Measurements from ENCODE around the gene CDKL1. TPM values are rescaled to one million over a fixed set of nuclear protein-coding genes. Genes with fewer than 3 reads are reported as not detected.
"Not testable (repeated sequence)": the region's sequence is repeated elsewhere in the genome, so short reads cannot be mapped to it uniquely, and the experiment has no call there.

CDKL1 gene
- total RNA-seq, 1 donor from 2014 or later = 5.0 TPM

DNA sequence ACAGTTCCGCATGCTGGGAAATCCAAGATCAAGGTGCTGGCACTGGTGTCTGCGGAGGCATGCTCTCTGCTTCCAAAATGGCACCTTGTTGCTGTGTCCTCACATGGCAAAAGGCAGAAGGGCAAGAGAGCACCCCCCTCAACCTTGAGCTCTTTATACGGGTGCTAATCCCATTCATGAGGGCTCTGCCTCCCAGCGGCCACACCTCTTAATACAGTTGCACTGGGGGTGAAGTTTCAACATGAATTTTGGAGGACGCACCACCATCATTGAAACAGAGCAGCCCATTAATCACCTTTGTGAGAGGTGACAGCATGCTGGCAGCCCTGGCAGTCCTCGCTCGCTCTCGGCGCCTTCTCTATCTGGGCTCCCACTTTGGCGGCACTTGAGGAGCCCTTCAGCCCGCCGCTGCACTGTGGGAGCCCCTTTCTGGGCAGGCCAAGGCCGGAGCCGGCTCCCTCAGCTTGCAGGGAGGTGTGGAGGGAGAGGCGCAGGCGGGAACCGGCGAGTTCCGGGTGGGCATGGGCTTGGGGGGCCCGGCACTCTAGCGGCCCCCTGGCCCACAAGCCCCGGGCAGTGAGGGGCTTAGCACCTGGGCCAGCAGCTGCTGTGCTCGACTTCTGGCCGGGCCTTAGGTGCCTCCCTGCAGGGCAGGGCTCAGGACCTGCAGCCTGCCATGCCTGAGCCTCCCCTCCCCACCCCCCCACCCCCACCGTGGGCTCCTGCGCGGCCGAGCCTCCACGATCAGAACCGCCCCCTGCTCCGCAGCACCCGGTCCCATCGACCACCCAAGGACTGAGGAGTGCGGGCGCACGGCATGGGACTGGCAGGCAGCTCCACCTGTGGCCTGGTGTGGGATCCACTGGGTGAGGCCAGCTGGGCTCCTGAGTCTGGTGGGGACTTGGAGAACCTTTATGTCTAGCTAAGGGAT is 34.9 kb downstream of the CDKL1 start:
- H3K9me3 Mint-ChIP-seq; H3K27ac Mint-ChIP-seq; H3K27me3 Mint-ChIP-seq (ENCODE audit: low read depth); DNase-seq (ENCODE audit: low spot score); H3K4me3 Mint-ChIP-seq (ENCODE audit: low read depth): not testable (repeated sequence)
- Mint-ChIP-seq H3K36me3 (ENCODE audit: low read depth) (peaks cover 11% of the 10 kb centered on the region), H3K4me1 (ENCODE audit: low read depth) (peaks cover 28% of the 10 kb centered on the region)
- intact Hi-C loops (cut with micrococcal nuclease) = loop anchor here (2.0 kb wide), 2 partner anchors 17 to 35 kb away; partner anchors contain the start of gene CDKL1

DNA sequence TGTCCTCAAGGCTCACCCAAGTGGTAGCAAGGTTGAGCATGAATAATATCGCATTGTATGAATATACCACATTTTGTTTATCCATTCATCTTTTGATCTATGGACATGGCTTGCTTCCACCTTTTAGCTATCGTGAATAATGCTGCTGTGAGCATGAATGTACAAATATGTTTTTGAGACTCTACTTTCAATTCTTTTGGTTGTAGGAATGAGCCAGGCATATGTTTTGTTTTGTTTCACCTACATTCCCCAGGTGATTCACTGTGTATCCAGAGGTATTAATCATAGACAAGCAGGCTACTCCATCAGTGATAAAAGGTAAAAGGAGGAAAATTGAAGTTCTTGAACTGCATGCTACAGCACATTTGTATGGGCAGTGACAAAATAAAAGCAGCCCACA is 35.8 kb downstream of the CDKL1 start:
- H3K4me1 Mint-ChIP-seq (ENCODE audit: low read depth) = peaks cover 24% of the 10 kb centered on the region
- no peak for DNase-seq (ENCODE audit: low spot score)
- no peaks in the 10 kb centered on the region for H3K27me3 Mint-ChIP-seq (ENCODE audit: low read depth)
- intact Hi-C loops (cut with micrococcal nuclease) = no loop called here
- peaks cover 5% of the 10 kb centered on the region for H3K9me3 Mint-ChIP-seq
- H3K27ac Mint-ChIP-seq = no peak overlapping the region
- peaks cover 15% of the 10 kb centered on the region for H3K36me3 Mint-ChIP-seq (ENCODE audit: low read depth)
- no peak overlapping the region for H3K4me3 Mint-ChIP-seq (ENCODE audit: low read depth)

DNA sequence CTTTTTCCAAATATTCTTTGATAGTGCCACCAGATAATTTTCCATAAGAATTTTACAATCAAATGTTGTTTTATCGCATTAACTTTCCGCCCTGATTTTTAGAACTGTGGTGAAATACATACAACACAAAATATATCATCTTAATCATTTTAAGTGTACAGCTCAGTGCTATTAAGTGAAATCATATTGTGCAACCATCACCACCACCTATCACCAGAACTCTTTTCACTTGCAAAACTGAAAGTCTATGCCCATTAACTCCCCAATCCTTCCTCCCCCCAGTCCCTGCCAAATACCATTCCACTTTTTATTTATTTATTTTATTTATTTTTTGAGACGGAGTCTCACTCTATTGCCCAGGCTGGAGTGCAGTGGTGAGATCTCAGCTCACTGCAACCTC is 36.6 kb downstream of the CDKL1 start:
- Mint-ChIP-seq H3K27me3 (ENCODE audit: low read depth) (no peaks in the 10 kb centered on the region), H3K4me3 (ENCODE audit: low read depth) (no peak overlapping the region), H3K27ac (no peak overlapping the region), H3K9me3 (peaks cover 5% of the 10 kb centered on the region), H3K4me1 (ENCODE audit: low read depth) (peaks cover 24% of the 10 kb centered on the region), H3K36me3 (ENCODE audit: low read depth) (peaks cover 20% of the 10 kb centered on the region)
- intact Hi-C loops (cut with micrococcal nuclease) = no loop called here
- DNase-seq (ENCODE audit: low spot score) = no peak

GRCh38 chr14:50359631-50360030 is 37.0 kb downstream of the CDKL1 start:
- H3K36me3 Mint-ChIP-seq (ENCODE audit: low read depth) = peaks cover 20% of the 10 kb centered on the region
- intact Hi-C loops (cut with micrococcal nuclease) = no loop called here
- H3K27ac Mint-ChIP-seq = no peak overlapping the region
- H3K4me3 Mint-ChIP-seq (ENCODE audit: low read depth) = no peak overlapping the region
- H3K27me3 Mint-ChIP-seq (ENCODE audit: low read depth) = no peaks in the 10 kb centered on the region
- no peak for DNase-seq (ENCODE audit: low spot score)
- H3K4me1 Mint-ChIP-seq (ENCODE audit: low read depth) = peaks cover 23% of the 10 kb centered on the region
- peaks cover 5% of the 10 kb centered on the region for H3K9me3 Mint-ChIP-seq

- H3K9me3 Mint-ChIP-seq = peaks cover 5% of the 10 kb centered on the region
- intact Hi-C loops (cut with micrococcal nuclease) = no loop called here
- peaks cover 24% of the 10 kb centered on the region for H3K36me3 Mint-ChIP-seq (ENCODE audit: low read depth)
- peaks cover 12% of the 10 kb centered on the region for H3K4me1 Mint-ChIP-seq (ENCODE audit: low read depth)
- H3K4me3 Mint-ChIP-seq (ENCODE audit: low read depth) = no peak overlapping the region
- no peak for DNase-seq (ENCODE audit: low spot score)
- no peak overlapping the region for H3K27ac Mint-ChIP-seq
- no peaks in the 10 kb centered on the region for H3K27me3 Mint-ChIP-seq (ENCODE audit: low read depth)
Measured at GRCh38 chr14:50357753-50358395, 38.8 kb downstream of the CDKL1 start.

DNA sequence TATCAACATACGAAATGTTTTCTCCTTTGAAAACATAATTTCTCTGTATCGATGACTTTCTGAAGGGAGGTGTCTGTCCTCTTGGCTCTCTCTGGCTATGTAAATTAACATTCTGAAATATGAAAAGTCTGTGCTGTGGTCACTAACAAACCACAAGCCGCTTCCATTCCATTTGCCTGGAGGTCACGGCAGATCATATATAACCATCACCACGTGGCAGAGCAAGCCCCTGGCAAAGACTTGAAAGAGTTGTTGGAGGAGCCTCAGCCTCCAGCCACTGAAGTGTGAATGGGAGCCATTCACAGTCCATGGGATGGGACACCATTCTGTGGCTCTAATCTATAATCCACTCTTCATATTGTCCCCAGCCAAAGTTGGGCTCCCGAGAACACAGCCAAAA is 39.6 kb downstream of the CDKL1 start:
- H3K27me3 Mint-ChIP-seq (ENCODE audit: low read depth) = no peaks in the 10 kb centered on the region
- intact Hi-C loops (cut with micrococcal nuclease) = no loop called here
- DNase-seq (ENCODE audit: low spot score) = no peak

DNA sequence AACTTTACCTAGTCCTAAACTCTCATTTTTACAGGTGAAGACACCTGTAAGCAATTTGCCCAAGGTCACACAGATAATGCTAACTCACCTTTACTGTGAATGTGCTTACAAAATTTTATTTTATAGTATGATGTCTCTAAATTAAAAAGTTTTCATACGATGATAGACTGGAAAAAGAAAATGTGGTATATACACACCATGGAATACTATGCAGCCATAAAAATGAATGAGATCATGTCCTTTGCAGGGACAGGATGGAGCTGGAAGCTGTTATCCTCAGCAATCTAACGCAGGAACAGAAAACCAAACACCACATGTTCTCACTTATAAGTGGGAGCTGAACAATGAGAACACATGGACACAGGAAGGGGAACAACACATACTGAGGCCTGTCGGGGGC is 40.4 kb downstream of the CDKL1 start:
- intact Hi-C loops (cut with micrococcal nuclease); H3K4me3 Mint-ChIP-seq (ENCODE audit: low read depth); H3K27me3 Mint-ChIP-seq (ENCODE audit: low read depth); H3K4me1 Mint-ChIP-seq (ENCODE audit: low read depth); H3K9me3 Mint-ChIP-seq; DNase-seq (ENCODE audit: low spot score); H3K27ac Mint-ChIP-seq: not testable (repeated sequence)
- peaks cover 18% of the 10 kb centered on the region for H3K36me3 Mint-ChIP-seq (ENCODE audit: low read depth)

More for the DNA sequence above, 39.6 kb downstream of the CDKL1 start:
- H3K27ac Mint-ChIP-seq = no peak overlapping the region
- H3K9me3 Mint-ChIP-seq = no peaks in the 10 kb centered on the region
- H3K4me1 Mint-ChIP-seq (ENCODE audit: low read depth) = peaks cover 6% of the 10 kb centered on the region
- peaks cover 18% of the 10 kb centered on the region for H3K36me3 Mint-ChIP-seq (ENCODE audit: low read depth)
- no peak overlapping the region for H3K4me3 Mint-ChIP-seq (ENCODE audit: low read depth)

DNA sequence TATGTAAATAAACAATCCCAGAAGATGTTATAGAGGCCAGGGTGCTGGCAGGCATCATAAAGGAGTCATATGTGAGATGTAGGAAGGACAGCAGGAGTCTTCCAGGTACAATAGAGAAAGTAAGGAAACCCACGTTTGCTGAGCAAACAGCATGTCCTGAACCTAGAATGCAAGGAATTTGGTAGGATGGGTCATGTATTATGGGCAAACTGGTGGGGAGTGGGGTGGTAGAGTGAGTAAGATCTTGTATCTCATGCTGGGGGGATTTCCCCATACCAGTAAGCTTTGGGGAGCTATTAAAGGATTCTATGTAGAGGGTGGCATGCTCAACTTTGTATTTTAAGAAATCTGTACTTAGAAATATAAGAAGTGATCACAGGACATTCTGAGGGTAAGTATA is 41.0 kb downstream of the CDKL1 start:
- Mint-ChIP-seq H3K4me1 (ENCODE audit: low read depth) (peaks cover 6% of the 10 kb centered on the region), H3K36me3 (ENCODE audit: low read depth) (peaks cover 18% of the 10 kb centered on the region), H3K27ac (no peak overlapping the region), H3K4me3 (ENCODE audit: low read depth) (no peak overlapping the region), H3K9me3 (no peaks in the 10 kb centered on the region), H3K27me3 (ENCODE audit: low read depth) (no peaks in the 10 kb centered on the region)
- intact Hi-C loops (cut with micrococcal nuclease) = no loop called here
- no peak for DNase-seq (ENCODE audit: low spot score)

DNA sequence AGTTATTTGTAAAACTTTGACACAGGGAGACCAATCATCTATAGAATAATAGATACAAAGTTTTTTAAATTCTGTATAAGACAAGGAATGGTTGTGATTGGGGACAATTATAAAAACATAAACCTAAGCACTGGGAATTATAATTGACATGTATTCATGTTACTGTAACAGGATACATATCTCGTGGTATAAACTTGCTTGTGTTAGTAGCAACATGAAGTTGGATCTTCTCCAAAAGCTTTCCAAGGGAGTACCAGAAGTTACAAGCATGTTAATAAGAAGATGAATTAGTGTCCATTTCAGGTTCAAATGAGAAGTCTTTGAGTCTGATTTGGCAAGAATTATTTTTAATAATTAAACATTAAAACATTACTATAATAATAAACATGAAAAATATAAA is 42.2 kb downstream of the CDKL1 start:
- intact Hi-C loops (cut with micrococcal nuclease) = no loop called here
- H3K4me3 Mint-ChIP-seq (ENCODE audit: low read depth) = no peak overlapping the region
- peaks cover 18% of the 10 kb centered on the region for H3K36me3 Mint-ChIP-seq (ENCODE audit: low read depth)
- no peak for DNase-seq (ENCODE audit: low spot score)
- no peaks in the 10 kb centered on the region for H3K9me3 Mint-ChIP-seq
- no peak overlapping the region for H3K27ac Mint-ChIP-seq
- no peaks in the 10 kb centered on the region for H3K27me3 Mint-ChIP-seq (ENCODE audit: low read depth)
- H3K4me1 Mint-ChIP-seq (ENCODE audit: low read depth) = peaks cover 2% of the 10 kb centered on the region

DNA sequence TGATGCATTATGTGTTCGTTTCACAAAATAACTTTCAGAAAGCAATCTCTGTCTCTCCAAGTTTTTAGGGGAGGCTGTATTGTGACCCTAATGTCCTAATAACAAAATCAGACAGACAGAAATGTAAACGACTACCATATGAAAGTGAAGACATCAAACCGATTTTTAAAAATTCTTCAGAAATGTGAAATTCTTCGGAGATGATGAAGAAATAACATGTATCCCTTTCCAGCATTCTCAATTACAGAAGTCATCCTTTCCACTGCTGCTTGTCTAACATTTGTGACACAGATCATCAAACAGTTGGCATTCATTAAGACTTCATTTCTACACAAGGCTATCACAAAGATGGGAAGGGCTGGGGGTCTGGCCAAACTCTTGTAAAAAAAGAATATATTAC is 43.6 kb downstream of the CDKL1 start:
- H3K4me1 Mint-ChIP-seq (ENCODE audit: low read depth) = peaks cover 2% of the 10 kb centered on the region

DNA sequence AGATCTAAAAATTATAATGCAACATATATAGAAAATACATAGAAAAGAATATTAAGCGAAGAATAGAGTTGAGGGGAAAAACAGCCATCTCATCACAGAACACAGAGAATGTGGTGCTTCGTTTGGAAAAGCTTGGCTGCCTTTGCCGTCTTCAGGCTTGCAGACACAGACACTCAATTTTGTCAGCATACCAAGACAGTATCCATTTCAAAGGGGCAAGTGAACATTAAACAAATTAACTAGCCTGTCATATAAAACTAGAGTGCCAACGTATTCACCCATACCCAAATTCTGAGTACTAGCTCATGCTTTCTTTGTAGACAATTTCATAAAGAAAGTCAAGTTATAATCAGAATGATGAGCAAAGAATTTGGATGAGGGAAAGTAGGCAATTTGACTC is 44.1 kb downstream of the CDKL1 start:
- Mint-ChIP-seq H3K27me3 (ENCODE audit: low read depth) (peaks cover 6% of the 10 kb centered on the region), H3K4me1 (ENCODE audit: low read depth) (peaks cover 2% of the 10 kb centered on the region), H3K27ac (no peak overlapping the region), H3K9me3 (no peaks in the 10 kb centered on the region), H3K36me3 (ENCODE audit: low read depth) (peaks cover 13% of the 10 kb centered on the region), H3K4me3 (ENCODE audit: low read depth) (no peak overlapping the region)
- intact Hi-C loops (cut with micrococcal nuclease) = no loop called here
- DNase-seq (ENCODE audit: low spot score) = no peak

More for the DNA sequence above, 43.6 kb downstream of the CDKL1 start:
- DNase-seq (ENCODE audit: low spot score) = no peak
- H3K27ac Mint-ChIP-seq = no peak overlapping the region
- no peaks in the 10 kb centered on the region for H3K9me3 Mint-ChIP-seq
- H3K36me3 Mint-ChIP-seq (ENCODE audit: low read depth) = peaks cover 16% of the 10 kb centered on the region
- H3K27me3 Mint-ChIP-seq (ENCODE audit: low read depth) = peaks cover 3% of the 10 kb centered on the region
- intact Hi-C loops (cut with micrococcal nuclease) = no loop called here
- no peak overlapping the region for H3K4me3 Mint-ChIP-seq (ENCODE audit: low read depth)

- peaks cover 9% of the 10 kb centered on the region for H3K36me3 Mint-ChIP-seq (ENCODE audit: low read depth)
- no peak overlapping the region for H3K27ac Mint-ChIP-seq
- no peaks in the 10 kb centered on the region for H3K9me3 Mint-ChIP-seq
- DNase-seq (ENCODE audit: low spot score) = no peak
- intact Hi-C loops (cut with micrococcal nuclease) = no loop called here
- no peaks in the 10 kb centered on the region for H3K4me1 Mint-ChIP-seq (ENCODE audit: low read depth)
- no peak overlapping the region for H3K4me3 Mint-ChIP-seq (ENCODE audit: low read depth)
- peaks cover 13% of the 10 kb centered on the region for H3K27me3 Mint-ChIP-seq (ENCODE audit: low read depth)
Measured at GRCh38 chr14:50350975-50351374, 45.7 kb downstream of the CDKL1 start.

GRCh38 chr14:50348933-50349332 is 47.7 kb downstream of the CDKL1 start:
- Mint-ChIP-seq H3K27me3 (ENCODE audit: low read depth) (peaks cover 19% of the 10 kb centered on the region), H3K27ac (no peak overlapping the region), H3K9me3 (no peaks in the 10 kb centered on the region), H3K4me3 (ENCODE audit: low read depth) (no peak overlapping the region), H3K36me3 (ENCODE audit: low read depth) (peaks cover 4% of the 10 kb centered on the region), H3K4me1 (ENCODE audit: low read depth) (peaks cover 10% of the 10 kb centered on the region)
- intact Hi-C loops (cut with micrococcal nuclease) = no loop called here
- no peak for DNase-seq (ENCODE audit: low spot score)
